Small intestine (tissue), 7 donors: ENCODE data around the gene S100A3. TPM values are rescaled to one million over a fixed set of nuclear protein-coding genes. Genes with fewer than 3 reads are reported as not detected.
"Not testable (repeated sequence)": the region's sequence is repeated elsewhere in the genome, so short reads cannot be mapped to it uniquely, and the experiment has no call there.

Experiments used
- DNase-seq, 2 donors: peaks; one replicate each; pipeline versions ENCODE4 v3.0.0 to v3.0.0-alpha.2; 2013
- FAIRE-seq: peaks from 2 replicates; lab custom pipeline; 2012; peaks lifted over from hg19 to GRCh38; lab: Jason Lieb, UNC
- H3K27ac ChIP-seq, 3 donors: one replicate each; pipeline ENCODE4 v1.5.1; 2013; ENCODE audit warnings: low read length in 2 of 3, mild to moderate bottlenecking in 2 of 3, control low read depth in 1 of 3, inconsistent platforms in 1 of 3, low read depth in 1 of 3, moderate library complexity in 1 of 3
- H3K27me3 ChIP-seq, 3 donors: one replicate each; pipeline ENCODE4 v1.6.1; 2013; ENCODE audit warnings: low read length in 3 of 3, inconsistent platforms in 1 of 3; ENCODE audit not compliant: control insufficient read depth in 3 of 3, insufficient read depth in 3 of 3
- H3K36me3 ChIP-seq, 3 donors: one replicate each; pipeline ENCODE4 v1.6.1; 2013; ENCODE audit warnings: low read length in 3 of 3, inconsistent platforms in 1 of 3, low read depth in 1 of 3, mild to moderate bottlenecking in 1 of 3, moderate library complexity in 1 of 3; ENCODE audit not compliant: control insufficient read depth in 3 of 3, insufficient read depth in 2 of 3
- H3K4me1 ChIP-seq, 3 donors: one replicate each; pipeline ENCODE4 v1.6.1; 2013; ENCODE audit warnings: low read length in 2 of 3, inconsistent platforms in 1 of 3, low read depth in 1 of 3, mild to moderate bottlenecking in 1 of 3, moderate library complexity in 1 of 3; ENCODE audit not compliant: control insufficient read depth in 3 of 3, insufficient read depth in 2 of 3
- H3K4me3 ChIP-seq, 3 donors: one replicate each; pipeline ENCODE4 v1.5.1; 2013; ENCODE audit warnings: low read length in 3 of 3, control low read depth in 1 of 3, inconsistent platforms in 1 of 3, low read depth in 1 of 3, mild to moderate bottlenecking in 1 of 3, moderate library complexity in 1 of 3
- H3K9me3 ChIP-seq, 2 donors: one replicate each; pipeline ENCODE4 v1.6.1; 2013; ENCODE audit warnings: low read depth in 1 of 2, low read length in 1 of 2; ENCODE audit not compliant: control insufficient read depth in 2 of 2, insufficient read depth in 1 of 2
- whole genome bisulfite sequencing, 3 donors: extraction: QIAGEN DNeasy Blood & Tissue Kit; methylation state at CpG; one replicate each; pipeline ENCODE4 v1.1.7; 2013; 5-methylcytosine and 5-hydroxymethylcytosine counted together
- polyA plus RNA-seq, 4 donors: library from polyadenylated mRNA; stranded (reverse) in 3 of 4; unstranded in 1 of 4; fragments of 200-250 nt in 3 of 4; fragments of 120-200 nt in 1 of 4; gene quantifications; one replicate each; pipeline versions ENCODE4 v1.2.1 to v1.2.3, GENCODE V29; 2013
- donor health status: healthy with polysubstance abuse.
- donor health status: control.
- donor health status: control.
- donor health status: Bipolar disorder and iron deficiency.
- donor health status: healthy.

Gene S100A3
- polyA plus RNA-seq, 4 donors: 0.06 to 4.3 (median 2.1) TPM; not detected in 1

GRCh38 chr1:153586347-153586746 is 37.3 kb upstream of the S100A3 start:
- WGBS, 3 donors: 48 to 54% (median 52%) methylated on average over 1 of the region's 1 CpG
- FAIRE-seq (no peak), DNase-seq (no peak)

GRCh38 chr1:153585006-153585405 is 35.9 kb upstream of the S100A3 start:
- no peak for FAIRE-seq
- no peak for DNase-seq

More at GRCh38 chr1:153586347-153586746, 37.3 kb upstream of the S100A3 start:
- H3K27ac ChIP-seq: no peak overlapping the region
- no peaks in the 10 kb centered on the region for H3K27me3 ChIP-seq
- no peaks in the 10 kb centered on the region for H3K9me3 ChIP-seq
- no peaks in the 10 kb centered on the region for H3K4me1 ChIP-seq
- no peak overlapping the region for H3K4me3 ChIP-seq
- no peaks in the 10 kb centered on the region for H3K36me3 ChIP-seq

DNA sequence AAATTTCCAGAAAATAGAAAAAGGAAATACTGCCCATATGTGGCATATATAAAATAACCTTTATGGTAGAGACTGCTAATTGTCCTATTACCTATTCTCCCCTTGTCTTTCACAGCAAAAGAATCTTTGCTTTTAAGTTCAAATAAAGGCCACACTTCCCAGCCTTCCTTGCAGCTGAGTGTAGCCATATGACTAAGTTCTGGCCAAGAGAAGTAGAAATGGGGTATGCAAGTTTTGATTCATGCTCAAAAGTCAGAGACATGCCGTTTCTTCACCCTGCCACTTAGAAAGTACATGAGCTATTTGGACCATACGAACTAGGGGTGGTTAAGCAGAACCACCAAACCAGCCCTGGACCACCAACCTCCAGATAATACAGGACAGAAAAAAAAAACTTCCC is 34.9 kb upstream of the S100A3 start:
- no peak for FAIRE-seq
- no peaks in the 10 kb centered on the region for H3K36me3 ChIP-seq
- no peaks in the 10 kb centered on the region for H3K27me3 ChIP-seq
- no peaks in the 10 kb centered on the region for H3K9me3 ChIP-seq
- 74 to 91% (median 78%) methylated on average over 2 of the region's 2 CpGs for WGBS, 3 donors
- H3K27ac ChIP-seq: no peak overlapping the region
- no peak overlapping the region for H3K4me3 ChIP-seq
- H3K4me1 ChIP-seq: no peaks in the 10 kb centered on the region
- no peak for DNase-seq

More at GRCh38 chr1:153585006-153585405, 35.9 kb upstream of the S100A3 start:
- no peak overlapping the region for H3K4me3 ChIP-seq
- H3K27ac ChIP-seq: no peak overlapping the region
- no peaks in the 10 kb centered on the region for H3K27me3 ChIP-seq
- 82 to 97% (median 94%) methylated on average over 1 of the region's 1 CpG for WGBS, 3 donors
- H3K36me3 ChIP-seq: no peaks in the 10 kb centered on the region
- H3K9me3 ChIP-seq: no peaks in the 10 kb centered on the region
- no peaks in the 10 kb centered on the region for H3K4me1 ChIP-seq

DNA sequence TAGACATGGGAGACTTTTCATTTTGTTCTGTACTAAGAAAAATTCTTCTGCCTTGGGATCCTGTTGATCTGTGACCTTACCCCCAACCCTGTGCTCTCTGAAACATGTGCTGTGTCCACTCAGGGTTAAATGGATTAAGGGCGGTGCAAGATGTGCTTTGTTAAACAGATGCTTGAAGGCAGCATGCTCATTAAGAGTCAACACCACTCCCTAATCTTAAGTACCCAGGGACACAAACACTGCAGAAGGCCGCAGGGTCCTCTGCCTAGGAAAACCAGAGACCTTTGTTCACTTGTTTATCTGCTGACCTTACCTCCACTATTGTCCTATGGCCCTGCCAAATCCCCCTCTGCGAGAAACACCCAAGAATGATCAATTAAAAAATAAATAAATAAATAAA is 34.5 kb upstream of the S100A3 start:
- not testable (repeated sequence) for H3K9me3 ChIP-seq, H3K27ac ChIP-seq, H3K4me1 ChIP-seq, FAIRE-seq, H3K36me3 ChIP-seq, H3K4me3 ChIP-seq, DNase-seq, H3K27me3 ChIP-seq
- 52 to 75% (median 74%) methylated on average over 2 to 3 of the region's 3 CpGs for WGBS, 3 donors

DNA sequence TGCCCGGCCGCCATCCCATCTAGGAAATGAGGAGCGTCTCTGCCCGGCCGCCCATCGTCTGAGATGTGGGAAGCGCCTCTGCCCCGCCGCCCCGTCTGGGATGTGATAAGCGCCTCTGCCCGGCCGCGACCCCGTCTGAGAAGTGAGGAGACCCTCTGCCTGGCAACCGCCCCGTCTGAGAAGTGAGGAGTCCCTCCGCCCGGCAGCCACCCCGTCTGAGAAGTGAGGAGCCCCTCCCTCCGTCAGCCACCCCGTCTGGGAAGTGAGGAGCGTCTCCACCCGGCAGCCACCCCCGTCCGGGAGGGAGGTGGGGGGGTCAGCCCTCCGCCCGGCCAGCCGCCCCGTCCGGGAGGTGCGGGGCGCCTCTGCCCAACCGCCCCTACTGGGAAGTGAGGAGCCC is 33.8 kb upstream of the S100A3 start:
- not testable (repeated sequence) for H3K27ac ChIP-seq, H3K4me3 ChIP-seq, H3K9me3 ChIP-seq, H3K4me1 ChIP-seq, H3K36me3 ChIP-seq, H3K27me3 ChIP-seq, DNase-seq, FAIRE-seq
- 94 to 96% (median 95%) methylated on average over 26 to 34 of the region's 34 CpGs for WGBS, 3 donors

DNA sequence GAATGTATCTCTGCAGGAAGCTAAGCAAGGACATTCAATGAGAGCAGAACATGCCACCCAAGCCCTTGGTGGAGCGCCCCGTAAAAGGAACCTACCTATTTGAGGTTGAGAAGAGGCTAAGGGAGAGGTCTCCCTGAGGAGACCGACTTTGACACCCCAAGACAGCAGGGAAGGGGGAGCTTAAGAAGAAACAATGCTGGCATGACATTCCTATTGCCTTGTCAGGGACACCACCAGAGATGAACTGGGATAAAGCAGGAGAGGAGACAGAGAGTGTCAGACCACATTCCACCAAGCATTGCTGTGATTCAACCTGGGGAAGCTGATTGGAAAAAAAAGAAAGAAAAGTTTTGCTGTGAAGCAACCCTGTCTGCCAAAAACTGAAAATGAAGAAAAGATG is 29.9 kb upstream of the S100A3 start:
- no peak for DNase-seq
- FAIRE-seq: no peak
- H3K27me3 ChIP-seq: no peaks in the 10 kb centered on the region
- peaks cover 0 to 3% (median 0%) of the 10 kb centered on the region in 3 donors for H3K4me1 ChIP-seq
- 81 to 84% (median 82%) methylated on average over 3 of the region's 3 CpGs for WGBS, 3 donors
- H3K27ac ChIP-seq: no peak overlapping the region
- H3K4me3 ChIP-seq: no peak overlapping the region
- no peaks in the 10 kb centered on the region for H3K36me3 ChIP-seq
- no peaks in the 10 kb centered on the region for H3K9me3 ChIP-seq

GRCh38 chr1:153578490-153578889 is 29.4 kb upstream of the S100A3 start:
- DNase-seq: no peak
- no peak overlapping the region for H3K27ac ChIP-seq
- H3K4me1 ChIP-seq: peaks cover 0 to 5% (median 0%) of the 10 kb centered on the region in 3 donors
- no peaks in the 10 kb centered on the region for H3K27me3 ChIP-seq
- H3K9me3 ChIP-seq: no peaks in the 10 kb centered on the region
- no peaks in the 10 kb centered on the region for H3K36me3 ChIP-seq
- no peak overlapping the region for H3K4me3 ChIP-seq
- FAIRE-seq: no peak

DNA sequence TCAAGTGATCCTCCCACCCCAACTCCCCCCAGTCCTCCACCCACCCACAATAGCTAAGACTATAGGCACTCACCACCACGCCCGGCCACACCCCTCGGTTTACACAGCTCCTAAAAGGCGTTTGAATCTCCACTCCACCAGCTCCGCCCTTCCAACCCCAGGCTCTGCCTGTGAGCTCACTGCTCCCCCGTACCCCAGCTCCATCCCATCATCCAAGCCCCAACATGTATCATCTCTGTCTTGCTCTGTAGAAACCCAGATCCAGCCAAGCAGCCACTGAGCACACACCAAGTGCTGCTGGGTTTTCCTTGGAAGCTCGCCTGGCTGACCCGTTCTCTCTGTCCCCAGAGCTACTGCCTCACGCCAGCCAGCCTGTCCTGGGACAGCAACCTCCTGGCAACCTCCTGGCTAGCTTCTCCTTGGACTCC is 28.6 kb upstream of the S100A3 start:
- DNase-seq (no peak), FAIRE-seq (no peak)
- Histone ChIP-seq H3K4me1 (peaks cover 0 to 10% (median 3%) of the 10 kb centered on the region in 3 donors), H3K36me3 (no peaks in the 10 kb centered on the region), H3K4me3 (no peak overlapping the region), H3K9me3 (no peaks in the 10 kb centered on the region), H3K27ac (no peak overlapping the region), H3K27me3 (no peaks in the 10 kb centered on the region)
- WGBS, 3 donors: 20 to 55% (median 43%) methylated on average over 9 of the region's 9 CpGs

- Histone ChIP-seq H3K36me3 (no peaks in the 10 kb centered on the region), H3K4me3 (no peak overlapping the region), H3K27me3 (no peaks in the 10 kb centered on the region), H3K4me1 (peaks cover 0 to 10% (median 3%) of the 10 kb centered on the region in 3 donors), H3K9me3 (no peaks in the 10 kb centered on the region), H3K27ac (no peak overlapping the region)
- DNase-seq (no peak), FAIRE-seq (no peak)
- 60 to 63% (median 61%) methylated on average over 4 of the region's 4 CpGs for WGBS, 3 donors
Observed at GRCh38 chr1:153577138-153577537, 28.1 kb upstream of the S100A3 start.
